HepG2 (cell line): Measurements from ENCODE around the gene PHKB. TPM values are rescaled to one million over a fixed set of nuclear protein-coding genes. Genes with fewer than 3 reads are reported as not detected.

ENCODE experiments used
- ATAC-seq: fragments of 200-7000 bp; cut with Tn5 transposase; 3 replicates; pipeline ENCODE4 v1.9.1; 2020; ENCODE audit warnings: mild to moderate bottlenecking, moderate library complexity
- BruUV-seq: library from RNA; stranded (reverse); fragments of 400-500 nt; replicated peaks from 2 replicates; lab custom pipeline; 2021; lab: Mats Ljungman, UMichigan
- CTCF ChIA-PET: fragments of 300-600 bp; formaldehyde crosslinking; extraction: SDS; loops from one replicate; lab custom pipeline; 2021; ENCODE audit warnings: low total read pairs, inconsistent platforms, low intra/inter-chr PET ratio; lab: Yijun Ruan, JAX
- POLR2A ChIA-PET: fragments of 350-600 bp; sonication (Branson Sonifier 250); formaldehyde crosslinking; loops from one replicate; lab custom pipeline; 2020; ENCODE audit warnings: antibody characterized with exemption, inconsistent platforms; lab: Yijun Ruan, JAX
- DNase-seq: peaks from one replicate; pipeline ENCODE4 v3.0.0-alpha.2; 2015; ENCODE audit warnings: low spot score
- FAIRE-seq: peaks from 3 replicates; lab custom pipeline; 2011; peaks lifted over from hg19 to GRCh38; lab: Jason Lieb, UNC
- H2AFZ ChIP-seq: one replicate; pipeline ENCODE4 v1.6.1; 2011; ENCODE audit warnings: low read length, inconsistent platforms
- H3K27ac ChIP-seq: fragments of 300-600 bp; 3 replicates; pipeline ENCODE4 v1.8.0; 2011; ENCODE audit warnings: mixed run types, mild to moderate bottlenecking, mixed read lengths, low read length, inconsistent platforms; ENCODE audit not compliant: insufficient read depth; ENCODE audit errors: extremely low read length
- H3K27me3 ChIP-seq, 2 experiments: fragments of 200-600 bp in 1 of 2; 2 replicates in 1 of 2; 3 replicates in 1 of 2; pipeline versions ENCODE4 v1.6.0 to v1.8.0; 2011; ENCODE audit warnings: low read length in 2 of 2, mild to moderate bottlenecking in 2 of 2, moderate library complexity in 2 of 2, inconsistent platforms in 1 of 2; ENCODE audit not compliant: insufficient read depth in 2 of 2, control insufficient read depth in 1 of 2
- H3K36me3 ChIP-seq, 2 experiments: fragments of 200-600 bp in 1 of 2; replicated peaks in 1 of 2; 2 replicates in 1 of 2; 3 replicates in 1 of 2; pipeline versions ENCODE4 v1.5.1 to v1.8.0; 2011; ENCODE audit warnings: low read length in 2 of 2, inconsistent platforms in 1 of 2; ENCODE audit not compliant: insufficient read depth in 2 of 2, control insufficient read depth in 1 of 2
- H3K4me1 ChIP-seq: 2 replicates; pipeline ENCODE4 v1.5.1; 2012; ENCODE audit warnings: low read length, inconsistent platforms; ENCODE audit not compliant: insufficient read depth
- H3K4me2 ChIP-seq: 2 replicates; pipeline ENCODE4 v1.6.0; 2011; ENCODE audit warnings: low read depth, low read length, inconsistent platforms
- H3K4me3 ChIP-seq, 3 experiments: fragments of 200-600 bp in 1 of 3; sonication (generic), shearing (Covaris generic) in 1 of 3; replicated peaks in 1 of 3; 2 replicates each; pipeline ENCODE4 v1.5.1; 2011 to 2016; ENCODE audit warnings: low read length in 3 of 3, inconsistent platforms in 2 of 3, low read depth in 2 of 3, mild to moderate bottlenecking in 2 of 3, control low read depth in 1 of 3, mixed read lengths in 1 of 3; ENCODE audit not compliant: insufficient read depth in 1 of 3
- H3K79me2 ChIP-seq: one replicate; pipeline ENCODE4 v1.6.1; 2011; ENCODE audit warnings: low read length, inconsistent platforms; ENCODE audit not compliant: insufficient read depth
- H3K9ac ChIP-seq: 2 replicates; pipeline ENCODE4 v1.6.0; 2011; ENCODE audit warnings: mild to moderate bottlenecking, low read depth, low read length, inconsistent platforms; ENCODE audit not compliant: insufficient read depth
- H3K9me3 ChIP-seq: 2 replicates; pipeline ENCODE4 v1.5.1; 2012; ENCODE audit warnings: mild to moderate bottlenecking, low read length
- H4K20me1 ChIP-seq: 2 replicates; pipeline ENCODE4 v1.6.0; 2011; ENCODE audit warnings: inconsistent platforms, mild to moderate bottlenecking, low read length, moderate library complexity; ENCODE audit not compliant: insufficient read depth
- ATF4 ChIP-seq, 2 experiments: fragments of 450-650 bp in 1 of 2; sonication (generic) in 1 of 2; formaldehyde crosslinking; IDR thresholded peaks; 2 replicates each; pipeline versions ENCODE4 v1.5.0 to v1.8.0; 2020 to 2022; ENCODE audit warnings: mild to moderate bottlenecking in 1 of 2, missing genetic modification reagents in 1 of 2
- CCDC6 ChIP-seq: sonication (generic); formaldehyde crosslinking; IDR thresholded peaks from 2 replicates; pipeline ENCODE4 v1.8.1; 2022; ENCODE audit warnings: mild to moderate bottlenecking, missing genetic modification reagents, moderate library complexity
- CEBPB ChIP-seq: IDR thresholded peaks from 2 replicates; pipeline ENCODE4 v1.6.1; 2011; ENCODE audit warnings: low read depth, low read length, improper control_type of control experiment, borderline replicate concordance
- FOXK1 ChIP-seq: sonication (generic); formaldehyde crosslinking; IDR thresholded peaks from 2 replicates; pipeline ENCODE4 v1.4.0; 2020; ENCODE audit warnings: low read depth, missing genetic modification reagents, borderline replicate concordance
- HDAC6 ChIP-seq: fragments of 200-600 bp; sonication (generic); IDR thresholded peaks from 2 replicates; pipeline ENCODE4 v1.7.0; 2017; ENCODE audit warnings: mild to moderate bottlenecking, antibody characterized with exemption, low read length, low read depth
- HMGA1 ChIP-seq: sonication (generic); formaldehyde crosslinking; conservative IDR thresholded peaks from 2 replicates; pipeline ENCODE4 v1.4.0; 2020; ENCODE audit warnings: missing genetic modification reagents
- HOXA3 ChIP-seq: sonication (generic); formaldehyde crosslinking; IDR thresholded peaks from 2 replicates; pipeline ENCODE4 v1.5.0; 2020; ENCODE audit warnings: missing genetic modification reagents
- KLF13 ChIP-seq: sonication (generic); formaldehyde crosslinking; IDR thresholded peaks from 2 replicates; pipeline ENCODE4 v1.4.0; 2020; ENCODE audit warnings: mild to moderate bottlenecking, missing genetic modification reagents
- NFYC ChIP-seq: IDR thresholded peaks from 2 replicates; pipeline ENCODE4 v1.6.1; 2016; ENCODE audit warnings: missing genetic modification reagents, missing compliant biosample characterization
- ONECUT2 ChIP-seq: sonication (generic); formaldehyde crosslinking; IDR thresholded peaks from 2 replicates; pipeline ENCODE4 v1.4.0; 2020; ENCODE audit warnings: missing genetic modification reagents
- THAP11 ChIP-seq: IDR thresholded peaks from 2 replicates; pipeline ENCODE4 v1.6.1; 2016; ENCODE audit warnings: missing biosample characterization, missing genetic modification reagents
- ZFP1 ChIP-seq: IDR thresholded peaks from 2 replicates; pipeline ENCODE4 v1.6.1; 2016
- ZIK1 ChIP-seq: sonication (generic); formaldehyde crosslinking; IDR thresholded peaks from 2 replicates; pipeline ENCODE4 v1.5.0; 2020; ENCODE audit warnings: mild to moderate bottlenecking, low read depth, missing genetic modification reagents, borderline replicate concordance
- ZNF124 ChIP-seq: sonication (generic); formaldehyde crosslinking; IDR thresholded peaks from 2 replicates; pipeline ENCODE4 v1.4.0; 2020; ENCODE audit warnings: missing genetic modification reagents
- WGBS: methylation state at CpG from one replicate; pipeline ENCODE4 v1.1.6; 2017; ENCODE audit warnings: low lambda C conversion rate; 5-methylcytosine and 5-hydroxymethylcytosine counted together
- in situ Hi-C: cut with HindIII; loops from 2 replicates; pipeline ENCODE4 v1.10.0; 2017; ENCODE audit warnings: low pct_unique_long_range_greater_than_20kb; ENCODE audit not compliant: extremely low pct_ligation_motif_present
- intact Hi-C: fragments of 100-400 bp; cut with micrococcal nuclease; formaldehyde crosslinking; loops from one replicate; pipeline ENCODE4 v1.10.0; 2022; ENCODE audit not compliant: unreplicated experiment
- polyA plus RNA-seq, 8 experiments: library from polyadenylated mRNA; depleted of rRNA in 3 of 8; stranded (reverse) in 7 of 8; unstranded in 1 of 8; fragments of >200 nt; fragmentation: Illumina TruSeq in 4 of 8; extraction: Trizol in 4 of 8; gene quantifications; 2 replicates each; pipeline versions ENCODE4 v1.2.1 to v1.2.3, GENCODE V29; 2011 to 2016; ENCODE audit warnings: low read depth in 4 of 8, missing spikeins in 1 of 8, mixed read lengths in 1 of 8; ENCODE audit not compliant: insufficient read depth in 1 of 8
- total RNA-seq, 5 experiments: library from RNA; depleted of rRNA; stranded (reverse); fragments of >200 nt; fragmentation: Illumina TruSeq; extraction: Trizol; gene quantifications; 2 replicates each; pipeline ENCODE4 v1.2.3, GENCODE V29; 2016; ENCODE audit warnings: low read depth in 1 of 5
- TF ChIP-seq, protein P1 (sequence below): sonication (generic); formaldehyde crosslinking; IDR thresholded peaks from 2 replicates; pipeline ENCODE4 v1.4.0; 2020; ENCODE audit warnings: mild to moderate bottlenecking, missing genetic modification reagents, borderline replicate concordance
- TF ChIP-seq, protein P2 (sequence below): sonication (generic); formaldehyde crosslinking; IDR thresholded peaks from 2 replicates; pipeline ENCODE4 v1.4.0; 2020; ENCODE audit warnings: missing genetic modification reagents

PHKB gene
- total and polyA plus RNA-seq, 2 of the 13 experiments (the other 11 are each of a cell fraction or from before 2014, with no cell fraction given) = 66.0 to 80.8 TPM

- TF ChIP-seq KLF13 = no peak
- TF ChIP-seq CCDC6 (CRISPR knock-in tag) = no peak
- no peak for TF ChIP-seq ZFP1 (CRISPR knock-in tag)
- no peak for TF ChIP-seq HOXA3 (CRISPR knock-in tag)
- no peak for TF ChIP-seq ONECUT2 (CRISPR knock-in tag)
- no peak for TF ChIP-seq HDAC6
- TF ChIP-seq ATF4 (CRISPR knock-in tag; IDR thresholded peaks at IDR 0.05) = peak in 1 of 2 experiments; percentile 97; a peak in 2 of 4 replicates
- no peak for TF ChIP-seq HMGA1 (CRISPR knock-in tag)
- TF ChIP-seq CEBPB = peak; percentile 55
- TF ChIP-seq, protein P1, sequence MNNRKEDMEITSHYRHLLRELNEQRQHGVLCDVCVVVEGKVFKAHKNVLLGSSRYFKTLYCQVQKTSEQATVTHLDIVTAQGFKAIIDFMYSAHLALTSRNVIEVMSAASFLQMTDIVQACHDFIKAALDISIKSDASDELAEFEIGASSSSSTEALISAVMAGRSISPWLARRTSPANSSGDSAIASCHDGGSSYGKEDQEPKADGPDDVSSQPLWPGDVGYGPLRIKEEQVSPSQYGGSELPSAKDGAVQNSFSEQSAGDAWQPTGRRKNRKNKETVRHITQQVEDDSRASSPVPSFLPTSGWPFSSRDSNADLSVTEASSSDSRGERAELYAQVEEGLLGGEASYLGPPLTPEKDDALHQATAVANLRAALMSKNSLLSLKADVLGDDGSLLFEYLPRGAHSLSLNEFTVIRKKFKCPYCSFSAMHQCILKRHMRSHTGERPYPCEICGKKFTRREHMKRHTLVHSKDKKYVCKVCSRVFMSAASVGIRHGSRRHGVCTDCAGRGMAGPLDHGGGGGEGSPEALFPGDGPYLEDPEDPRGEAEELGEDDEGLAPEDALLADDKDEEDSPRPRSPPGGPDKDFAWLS (CRISPR knock-in tag) = no peak
Observed at GRCh38 chr16:47726031-47726675, 265.0 kb downstream of the PHKB start (continued).

DNA sequence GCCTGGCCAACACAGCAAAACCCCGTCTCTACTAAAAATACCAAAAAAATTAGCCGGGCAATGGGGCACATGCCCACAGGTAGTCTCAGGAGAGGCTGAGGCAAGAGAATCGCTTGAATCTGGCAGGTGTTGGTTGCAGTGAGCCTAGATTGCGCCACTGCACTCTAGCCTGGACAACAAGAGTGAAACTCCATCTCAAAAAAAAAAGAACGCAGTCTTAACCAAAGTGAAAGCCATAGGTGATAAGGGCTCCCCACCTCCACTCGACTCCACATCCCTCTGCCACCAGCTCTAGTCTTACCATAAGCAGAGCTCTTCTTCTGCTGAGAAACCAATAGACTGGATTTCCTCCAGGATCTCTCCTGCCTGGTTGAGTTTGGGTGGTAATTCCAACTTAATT is 266.0 kb downstream of the PHKB start:
- Histone ChIP-seq H3K4me2 (no peak overlapping the region), H4K20me1 (no peaks in the 10 kb centered on the region), H3K27me3 (0 out of 5 replicates have a peak, but pooled peaks cover 0 to 5% of the 10 kb centered on the region in 2 experiments), H3K9ac (no peak overlapping the region), H3K4me3 (no peak overlapping the region), H3K27ac (no peak overlapping the region), H3K4me1 (no peaks in the 10 kb centered on the region), H3K9me3 (no peaks in the 10 kb centered on the region), H3K36me3 (no peaks in the 10 kb centered on the region), H2AFZ (no peak overlapping the region), H3K79me2 (no peaks in the 10 kb centered on the region)
- DNase-seq (no peak), ATAC-seq (no peak), FAIRE-seq (no peak)
- in situ Hi-C loops = no loop called here
- BruUV-seq = no TSS peak
- intact Hi-C loops = no loop called here
- ChIA-PET POLR2A (no interaction called here), CTCF (no interaction called here)
- 40% methylated on average over 6 of the region's 6 CpGs for WGBS
- TF ChIP-seq NFYC (CRISPR knock-in tag) (no peak), THAP11 (CRISPR knock-in tag) (no peak), ZIK1 (CRISPR knock-in tag) (no peak), FOXK1 (CRISPR knock-in tag) (no peak), ZNF124 (CRISPR knock-in tag) (no peak)
- TF ChIP-seq, protein P2, sequence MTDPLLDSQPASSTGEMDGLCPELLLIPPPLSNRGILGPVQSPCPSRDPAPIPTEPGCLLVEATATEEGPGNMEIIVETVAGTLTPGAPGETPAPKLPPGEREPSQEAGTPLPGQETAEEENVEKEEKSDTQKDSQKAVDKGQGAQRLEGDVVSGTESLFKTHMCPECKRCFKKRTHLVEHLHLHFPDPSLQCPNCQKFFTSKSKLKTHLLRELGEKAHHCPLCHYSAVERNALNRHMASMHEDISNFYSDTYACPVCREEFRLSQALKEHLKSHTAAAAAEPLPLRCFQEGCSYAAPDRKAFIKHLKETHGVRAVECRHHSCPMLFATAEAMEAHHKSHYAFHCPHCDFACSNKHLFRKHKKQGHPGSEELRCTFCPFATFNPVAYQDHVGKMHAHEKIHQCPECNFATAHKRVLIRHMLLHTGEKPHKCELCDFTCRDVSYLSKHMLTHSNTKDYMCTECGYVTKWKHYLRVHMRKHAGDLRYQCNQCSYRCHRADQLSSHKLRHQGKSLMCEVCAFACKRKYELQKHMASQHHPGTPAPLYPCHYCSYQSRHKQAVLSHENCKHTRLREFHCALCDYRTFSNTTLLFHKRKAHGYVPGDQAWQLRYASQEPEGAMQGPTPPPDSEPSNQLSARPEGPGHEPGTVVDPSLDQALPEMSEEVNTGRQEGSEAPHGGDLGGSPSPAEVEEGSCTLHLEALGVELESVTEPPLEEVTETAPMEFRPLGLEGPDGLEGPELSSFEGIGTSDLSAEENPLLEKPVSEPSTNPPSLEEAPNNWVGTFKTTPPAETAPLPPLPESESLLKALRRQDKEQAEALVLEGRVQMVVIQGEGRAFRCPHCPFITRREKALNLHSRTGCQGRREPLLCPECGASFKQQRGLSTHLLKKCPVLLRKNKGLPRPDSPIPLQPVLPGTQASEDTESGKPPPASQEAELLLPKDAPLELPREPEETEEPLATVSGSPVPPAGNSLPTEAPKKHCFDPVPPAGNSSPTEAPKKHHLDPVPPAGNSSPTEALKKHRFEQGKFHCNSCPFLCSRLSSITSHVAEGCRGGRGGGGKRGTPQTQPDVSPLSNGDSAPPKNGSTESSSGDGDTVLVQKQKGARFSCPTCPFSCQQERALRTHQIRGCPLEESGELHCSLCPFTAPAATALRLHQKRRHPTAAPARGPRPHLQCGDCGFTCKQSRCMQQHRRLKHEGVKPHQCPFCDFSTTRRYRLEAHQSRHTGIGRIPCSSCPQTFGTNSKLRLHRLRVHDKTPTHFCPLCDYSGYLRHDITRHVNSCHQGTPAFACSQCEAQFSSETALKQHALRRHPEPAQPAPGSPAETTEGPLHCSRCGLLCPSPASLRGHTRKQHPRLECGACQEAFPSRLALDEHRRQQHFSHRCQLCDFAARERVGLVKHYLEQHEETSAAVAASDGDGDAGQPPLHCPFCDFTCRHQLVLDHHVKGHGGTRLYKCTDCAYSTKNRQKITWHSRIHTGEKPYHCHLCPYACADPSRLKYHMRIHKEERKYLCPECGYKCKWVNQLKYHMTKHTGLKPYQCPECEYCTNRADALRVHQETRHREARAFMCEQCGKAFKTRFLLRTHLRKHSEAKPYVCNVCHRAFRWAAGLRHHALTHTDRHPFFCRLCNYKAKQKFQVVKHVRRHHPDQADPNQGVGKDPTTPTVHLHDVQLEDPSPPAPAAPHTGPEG (CRISPR knock-in tag) = no peak
